GM12891 (cell line): Measurements from ENCODE around the gene TXNRD1.

Experiments
- POLR2A ChIP-seq: IDR thresholded peaks from 2 replicates; pipeline ENCODE4 v1.6.1; 2011; ENCODE audit warnings: low read depth, low read length, control low read depth
- POLR2AphosphoS5 ChIP-seq: IDR thresholded peaks from 2 replicates; pipeline ENCODE4 v1.6.1; 2011; ENCODE audit warnings: low read depth, low read length, control low read depth
- TAF1 ChIP-seq: IDR thresholded peaks from 2 replicates; pipeline ENCODE4 v1.6.1; 2011; ENCODE audit warnings: low read depth, low read length, control low read depth

- no peak for TF ChIP-seq POLR2A
- no peak for TF ChIP-seq POLR2AphosphoS5
- no peak for TF ChIP-seq TAF1
Observed at GRCh38 chr12:104386461-104386860, 170.9 kb downstream of the TXNRD1 start.
